Right lobe of liver (tissue), 6 donors: Measurements from ENCODE around the gene C2. TPM values are rescaled to one million over a fixed set of nuclear protein-coding genes. Genes with fewer than 3 reads are reported as not detected.

Experiments used
- ATAC-seq, 4 donors: fragments of 200-7000 bp; cut with Tn5 transposase; one replicate each; pipeline ENCODE4 v1.9.1; 2020; ENCODE audit warnings: mild to moderate bottlenecking in 4 of 4, moderate library complexity in 4 of 4
- DNase-seq, 3 donors: peaks; one replicate each; pipeline ENCODE4 v3.0.0-alpha.2; 2020
- H3K27ac ChIP-seq, 3 donors: fragments of 200-600 bp; one replicate each; pipeline ENCODE4 v1.8.0; 2022
- H3K27me3 ChIP-seq, 2 donors: fragments of 200-600 bp; one replicate each; pipeline ENCODE4 v1.8.0; 2022
- H3K36me3 ChIP-seq, 4 donors: fragments of 200-600 bp; sonication (generic) in 1 of 4; one replicate each; pipeline versions ENCODE4 v1.5.1 to v1.8.0; 2017 to 2022; ENCODE audit warnings: control low read depth in 1 of 4
- H3K4me1 ChIP-seq, 4 donors: fragments of 200-600 bp; sonication (generic) in 1 of 4; one replicate each; pipeline versions ENCODE4 v1.5.1 to v1.8.0; 2017 to 2022; ENCODE audit warnings: control low read depth in 1 of 4
- H3K4me3 ChIP-seq, 3 donors: fragments of 200-600 bp; one replicate each; pipeline ENCODE4 v1.8.0; 2022
- H3K9me3 ChIP-seq, 4 donors: fragments of 200-600 bp; sonication (generic) in 1 of 4; one replicate each; pipeline versions ENCODE4 v1.5.1 to v1.8.0; 2017 to 2022; ENCODE audit warnings: control low read depth in 1 of 4
- POLR2A ChIP-seq: fragments of 450-650 bp; IDR thresholded peaks from one replicate; pipeline ENCODE4 v1.6.1; 2017; ENCODE audit warnings: antibody characterized with exemption, mild to moderate bottlenecking
- WGBS: methylation state at CpG from one replicate; pipeline ENCODE4 v1.1.6; 2018; ENCODE audit warnings: low coverage, low lambda C conversion rate; ENCODE audit not compliant: insufficient coverage; ENCODE audit errors: missing lambda C conversion rate; 5-methylcytosine and 5-hydroxymethylcytosine counted together
- intact Hi-C, 2 donors: fragments of 100-400 bp; cut with DNase I; formaldehyde crosslinking; loops; one replicate each; pipeline versions ENCODE4 v1.11.2 to v1.14.1; 2022
- total RNA-seq, 6 experiments: library from RNA; depleted of rRNA in 2 of 6; stranded (reverse); fragments of >200 nt in 2 of 6; fragmentation: NEBNext Ultra II Directional in 3 of 6; extraction: Animal tissue kit (Norgen Biotek cat#: 25700) in 3 of 6; gene quantifications; one replicate each; pipeline versions ENCODE4 v1.1.0 to v1.2.4, GENCODE V29; 2016 to 2023
- TF ChIP-seq, protein P1 (sequence below), 4 donors: fragments of 200-600 bp in 3 of 4; fragments of 450-650 bp in 1 of 4; IDR thresholded peaks; one replicate each; pipeline versions ENCODE4 v1.5.1 to v1.8.0; 2016 to 2022; ENCODE audit warnings: antibody characterized with exemption in 4 of 4, mild to moderate bottlenecking in 2 of 4
- donor health status: DM: no; HTN: yes; CAD: no.
- donor health status: DM: no; HTN: no; CAD: no.
- donor health status: DM: no; HTN: no; CAD: no.
- donor health status: DM: no; HTN: yes; CAD: no.
- donor health status: DM: no; HTN: yes; CAD: no.

C2 gene
- total RNA-seq, 6 experiments from 2014 or later: 309 to 739 (median 533) TPM

GRCh38 chr6:31947864-31948263 lies 20.3 kb downstream of the C2 start:
- peaks cover 0 to 37% (median 14%) of the 10 kb centered on the region in 4 donors for H3K4me1 ChIP-seq
- H3K9me3 ChIP-seq: no peaks in the 10 kb centered on the region
- H3K27me3 ChIP-seq: no peaks in the 10 kb centered on the region
- ATAC-seq (no peak), DNase-seq (no peak)
- no peak for TF ChIP-seq POLR2A
- TF ChIP-seq, protein P1, sequence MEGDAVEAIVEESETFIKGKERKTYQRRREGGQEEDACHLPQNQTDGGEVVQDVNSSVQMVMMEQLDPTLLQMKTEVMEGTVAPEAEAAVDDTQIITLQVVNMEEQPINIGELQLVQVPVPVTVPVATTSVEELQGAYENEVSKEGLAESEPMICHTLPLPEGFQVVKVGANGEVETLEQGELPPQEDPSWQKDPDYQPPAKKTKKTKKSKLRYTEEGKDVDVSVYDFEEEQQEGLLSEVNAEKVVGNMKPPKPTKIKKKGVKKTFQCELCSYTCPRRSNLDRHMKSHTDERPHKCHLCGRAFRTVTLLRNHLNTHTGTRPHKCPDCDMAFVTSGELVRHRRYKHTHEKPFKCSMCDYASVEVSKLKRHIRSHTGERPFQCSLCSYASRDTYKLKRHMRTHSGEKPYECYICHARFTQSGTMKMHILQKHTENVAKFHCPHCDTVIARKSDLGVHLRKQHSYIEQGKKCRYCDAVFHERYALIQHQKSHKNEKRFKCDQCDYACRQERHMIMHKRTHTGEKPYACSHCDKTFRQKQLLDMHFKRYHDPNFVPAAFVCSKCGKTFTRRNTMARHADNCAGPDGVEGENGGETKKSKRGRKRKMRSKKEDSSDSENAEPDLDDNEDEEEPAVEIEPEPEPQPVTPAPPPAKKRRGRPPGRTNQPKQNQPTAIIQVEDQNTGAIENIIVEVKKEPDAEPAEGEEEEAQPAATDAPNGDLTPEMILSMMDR (IDR thresholded peaks at IDR 0.05): no peak
- intact Hi-C loops: no loop called here
- peak overlapping the region; percentile 89 to 96 (median 91) for H3K27ac ChIP-seq
- WGBS: 43% methylated on average over 3 of the region's 4 CpGs
- H3K36me3 ChIP-seq: peaks cover 0 to 68% (median 28%) of the 10 kb centered on the region in 4 donors
- peak overlapping the region; percentile 57 to 92 (median 78) for H3K4me3 ChIP-seq

DNA sequence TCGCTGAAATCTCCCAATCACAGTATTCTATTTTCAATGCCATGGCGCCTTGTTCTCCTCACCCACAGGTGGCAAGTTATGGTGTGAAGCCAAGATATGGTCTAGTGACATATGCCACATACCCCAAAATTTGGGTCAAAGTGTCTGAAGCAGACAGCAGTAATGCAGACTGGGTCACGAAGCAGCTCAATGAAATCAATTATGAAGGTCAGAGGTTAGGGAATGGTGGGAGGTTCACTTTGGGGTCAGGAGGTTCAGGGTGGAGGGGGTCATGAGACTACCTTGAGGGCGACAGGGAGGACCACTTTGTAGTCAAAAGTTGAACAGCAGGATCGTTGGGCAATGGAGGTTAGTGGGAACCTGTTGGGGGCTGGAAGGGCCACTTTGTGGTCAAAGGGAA lies 20.8 kb downstream of the C2 start:
- TF ChIP-seq POLR2A: no peak
- TF ChIP-seq, protein P1 (IDR thresholded peaks at IDR 0.05): no peak
- H3K36me3 ChIP-seq: peaks cover 0 to 69% (median 28%) of the 10 kb centered on the region in 4 donors
- H3K4me1 ChIP-seq: peaks cover 0 to 36% (median 12%) of the 10 kb centered on the region in 4 donors
- H3K9me3 ChIP-seq: no peaks in the 10 kb centered on the region
- peak overlapping the region in 2 of 3 donors; percentile 78 to 92 for H3K4me3 ChIP-seq
- ATAC-seq: no peak
- intact Hi-C loops: no loop called here
- DNase-seq: no peak
- H3K27me3 ChIP-seq: no peaks in the 10 kb centered on the region
- peak overlapping the region in 2 of 3 donors; percentile 91 to 96 for H3K27ac ChIP-seq
- 40% methylated on average over 4 of the region's 5 CpGs for WGBS

DNA sequence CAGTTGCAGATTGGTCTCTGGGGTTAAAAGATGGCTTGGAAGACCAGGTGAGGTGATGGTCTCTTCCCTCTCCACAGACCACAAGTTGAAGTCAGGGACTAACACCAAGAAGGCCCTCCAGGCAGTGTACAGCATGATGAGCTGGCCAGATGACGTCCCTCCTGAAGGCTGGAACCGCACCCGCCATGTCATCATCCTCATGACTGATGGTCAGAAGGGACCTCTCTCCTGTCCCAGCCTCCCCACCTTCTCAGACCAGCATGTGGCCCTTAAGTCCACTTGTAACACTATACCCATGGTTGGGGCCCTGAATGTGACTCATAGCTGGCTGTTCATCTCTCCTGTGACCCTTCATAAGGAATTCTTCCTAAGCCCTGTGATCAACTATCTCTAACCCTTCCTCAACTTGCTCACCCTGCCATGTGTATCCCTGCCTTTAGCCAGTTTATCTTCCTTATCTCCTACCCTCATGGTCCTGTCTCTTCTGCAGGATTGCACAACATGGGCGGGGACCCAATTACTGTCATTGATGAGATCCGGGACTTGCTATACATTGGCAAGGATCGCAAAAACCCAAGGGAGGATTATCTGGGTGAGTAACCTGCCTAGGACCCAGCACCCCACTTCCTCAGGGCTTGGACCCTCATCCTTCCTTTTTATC lies 21.4 kb downstream of the C2 start:
- H3K4me1 ChIP-seq: peaks cover 0 to 31% (median 9%) of the 10 kb centered on the region in 4 donors
- no peak for DNase-seq
- TF ChIP-seq, protein P1 (IDR thresholded peaks at IDR 0.05): no peak
- no peak for TF ChIP-seq POLR2A
- 46% methylated on average over 3 of the region's 6 CpGs for WGBS
- no peaks in the 10 kb centered on the region for H3K27me3 ChIP-seq
- no peaks in the 10 kb centered on the region for H3K9me3 ChIP-seq
- peak overlapping the region in 1 of 3 donors; percentile 18 for H3K27ac ChIP-seq
- peaks cover 0 to 70% (median 30%) of the 10 kb centered on the region in 4 donors for H3K36me3 ChIP-seq
- intact Hi-C loops: no loop called here
- ATAC-seq: peak in 1 of 4 donors; percentile 0
- no peak overlapping the region for H3K4me3 ChIP-seq

- H3K9me3 ChIP-seq: no peaks in the 10 kb centered on the region
- H3K4me1 ChIP-seq: peaks cover 0 to 20% (median 2%) of the 10 kb centered on the region in 4 donors
- no peak overlapping the region for H3K4me3 ChIP-seq
- intact Hi-C loops: loop anchor here in 1 of 2 donors (10.0 kb wide), 1 partner anchor 45 kb away; the partner anchor contains the start of gene ZBTB12
- no peak for ATAC-seq
- WGBS: 78% methylated on average over 7 of the region's 7 CpGs
- no peak overlapping the region for H3K27ac ChIP-seq
- TF ChIP-seq POLR2A: no peak
- TF ChIP-seq, protein P1 (IDR thresholded peaks at IDR 0.05): no peak
- no peak for DNase-seq
- H3K36me3 ChIP-seq: peaks cover 0 to 76% (median 31%) of the 10 kb centered on the region in 4 donors
- no peaks in the 10 kb centered on the region for H3K27me3 ChIP-seq
Observed at GRCh38 chr6:31949926-31950548, 22.5 kb downstream of the C2 start.
